Stimulated activated CD4-positive, alpha-beta T cell treated with anti-CD3 and anti-CD28 coated beads, Interleukin-15, amount 100 ng/mL, for 48 hours (primary cell): Measurements from ENCODE around the gene PIK3AP1.
"Not testable (repeated sequence)": the region's sequence is repeated elsewhere in the genome, so short reads cannot be mapped to it uniquely, and the experiment has no call there.

Source experiments
- DNase-seq, 2 donors: peaks; one replicate each; pipeline ENCODE4 v3.0.0-alpha.2; 2020; ENCODE audit warnings: low read depth in 2 of 2

The PIK3AP1 gene

DNA sequence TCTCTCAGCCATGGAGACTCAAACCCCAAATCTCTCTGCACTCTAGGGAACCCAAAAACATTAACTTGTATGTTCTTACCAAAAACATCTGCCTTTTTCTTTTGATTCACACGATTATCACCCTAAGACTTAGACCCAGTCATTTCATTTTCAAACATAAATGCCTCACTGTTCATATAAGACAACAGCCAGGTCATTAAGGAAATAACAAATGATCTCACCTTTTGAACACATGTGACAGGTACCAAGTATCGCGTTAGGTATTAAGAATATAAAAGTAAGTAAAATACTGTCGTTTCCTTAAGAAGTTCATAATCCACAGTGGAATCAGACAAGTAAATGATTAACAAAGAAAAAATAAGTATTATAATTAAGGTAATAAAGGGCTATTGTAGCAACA is 142.3 kb downstream of the PIK3AP1 start:
- DNase-seq: no peak

GRCh38 chr10:96577069-96577468 is 143.2 kb downstream of the PIK3AP1 start:
- DNase-seq: no peak

- DNase-seq: no peak
Measured at GRCh38 chr10:96576277-96576980, 143.9 kb downstream of the PIK3AP1 start.

DNA sequence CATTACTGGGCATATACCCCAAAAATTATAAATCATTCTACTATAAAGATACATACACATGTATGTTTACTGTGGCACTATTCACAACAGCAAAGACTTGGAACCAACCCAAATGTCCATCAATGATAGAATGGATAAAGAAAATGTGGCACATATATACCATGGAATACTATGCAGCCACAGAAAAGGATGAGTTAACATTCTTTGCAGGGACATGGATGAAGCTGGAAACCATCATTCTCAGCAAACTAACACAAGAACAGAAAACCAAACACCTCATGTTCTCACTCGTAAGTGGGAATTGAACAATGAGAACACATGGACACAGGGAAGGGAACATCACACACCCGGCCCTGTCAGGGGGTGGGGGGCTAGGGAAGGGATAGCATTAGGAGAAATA is 145.8 kb downstream of the PIK3AP1 start:
- DNase-seq: not testable (repeated sequence)

DNA sequence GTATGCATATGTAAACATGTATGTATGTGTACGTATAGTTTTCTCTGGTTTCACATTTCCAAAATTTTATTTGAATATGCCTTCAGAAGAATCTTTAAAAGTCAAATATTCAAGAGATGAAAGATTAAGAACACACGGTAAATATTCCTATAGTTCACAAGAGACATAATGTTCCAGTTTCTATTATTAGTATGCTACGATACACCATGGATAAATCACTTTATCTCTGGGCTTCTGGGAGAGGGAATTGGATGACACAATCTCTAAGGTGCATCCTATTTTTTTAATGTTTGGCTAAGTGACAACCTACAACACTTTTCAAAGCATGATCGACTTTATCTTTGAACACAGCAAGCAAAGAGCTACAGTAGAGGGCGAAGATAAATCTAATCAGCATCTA is 147.3 kb downstream of the PIK3AP1 start:
- DNase-seq: no peak

- DNase-seq: no peak
Measured at GRCh38 chr10:96570983-96571964, 149.0 kb downstream of the PIK3AP1 start.

DNA sequence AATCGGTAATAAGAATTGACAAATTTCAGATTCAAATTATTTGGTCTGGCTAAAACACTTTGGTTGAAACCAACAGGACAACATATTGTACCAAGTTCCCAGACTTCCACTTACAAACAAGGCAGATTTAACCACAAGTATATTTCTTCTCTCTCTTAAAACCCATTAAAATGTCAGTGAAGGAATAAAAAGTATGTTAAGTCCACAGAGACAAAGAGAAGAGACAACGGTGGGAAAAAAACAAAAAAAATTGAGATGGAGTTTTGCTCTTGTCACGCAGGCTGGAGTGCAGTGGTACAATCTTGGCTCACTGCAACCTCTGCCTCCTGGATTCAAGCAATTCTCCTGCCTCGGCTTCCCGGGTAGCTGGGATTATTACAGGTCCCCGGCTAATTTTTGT is 149.8 kb downstream of the PIK3AP1 start:
- DNase-seq: no peak

GRCh38 chr10:96568402-96568801 is 151.9 kb downstream of the PIK3AP1 start:
- DNase-seq: no peak

- no peak for DNase-seq
Measured at GRCh38 chr10:96565774-96566173, 154.5 kb downstream of the PIK3AP1 start.

DNA sequence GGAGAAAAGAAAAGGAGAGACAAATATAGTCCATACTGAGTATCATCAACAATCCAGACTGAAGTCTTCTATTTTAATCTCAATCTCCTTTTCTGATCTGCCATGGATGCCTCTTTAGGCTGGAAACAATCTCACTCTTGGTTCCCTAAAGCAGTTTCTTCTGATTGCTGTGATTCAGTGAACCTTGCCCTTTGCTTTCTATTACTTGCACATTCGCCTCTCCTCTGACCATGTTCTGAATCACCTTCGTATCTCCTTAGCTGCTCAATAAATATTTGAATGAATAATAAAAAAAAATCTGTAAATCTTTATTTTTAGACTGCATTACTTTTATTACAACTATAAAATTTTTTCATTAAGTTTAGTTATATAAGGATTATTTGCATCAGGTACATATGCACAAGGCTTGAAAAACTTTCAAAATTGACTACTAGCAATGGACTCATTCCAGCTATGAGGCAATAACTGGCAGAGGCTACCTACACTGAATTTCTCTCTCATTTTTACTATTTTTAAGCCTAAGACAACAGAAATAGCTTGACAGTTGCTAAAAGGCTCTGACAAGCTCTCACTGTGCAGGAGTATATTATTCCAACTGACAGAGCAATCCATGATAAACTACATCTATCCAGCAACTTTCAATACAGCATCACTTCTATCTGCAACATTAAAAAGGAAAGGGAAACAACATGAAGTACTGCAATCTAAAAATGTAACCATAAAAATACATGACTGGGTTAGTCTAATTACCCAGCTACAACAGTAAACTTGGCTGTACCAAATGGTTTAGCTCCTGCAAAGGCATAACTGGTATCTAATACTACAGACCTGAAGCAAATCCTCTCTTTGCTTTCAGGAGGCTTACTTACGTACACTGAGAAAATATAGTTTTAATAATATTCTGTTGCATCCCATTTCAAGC is 159.1 kb downstream of the PIK3AP1 start:
- no peak for DNase-seq

GRCh38 chr10:96560489-96560888 is 159.8 kb downstream of the PIK3AP1 start:
- no peak for DNase-seq

DNA sequence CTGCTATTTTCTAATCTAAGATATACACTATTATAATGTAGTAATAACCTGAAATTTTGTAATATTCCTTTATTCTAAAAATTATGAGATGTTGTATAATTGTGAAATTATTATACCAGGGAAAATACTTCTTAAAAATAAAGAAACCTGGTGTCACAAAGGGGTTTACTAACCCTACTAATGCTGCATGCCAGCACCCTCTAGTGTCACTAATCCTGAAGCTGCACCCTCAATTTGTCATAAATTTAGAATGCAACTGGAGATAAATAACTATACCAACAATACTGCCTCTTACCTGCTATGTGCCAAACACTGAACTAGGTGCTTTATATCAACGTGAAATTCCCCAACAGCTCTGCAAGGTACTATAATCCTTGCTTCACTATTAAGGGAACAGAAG is 164.3 kb downstream of the PIK3AP1 start:
- no peak for DNase-seq

- DNase-seq: no peak
Measured at GRCh38 chr10:96555330-96555729, 165.0 kb downstream of the PIK3AP1 start.

GRCh38 chr10:96548589-96548988 is 171.7 kb downstream of the PIK3AP1 start:
- no peak for DNase-seq

DNA sequence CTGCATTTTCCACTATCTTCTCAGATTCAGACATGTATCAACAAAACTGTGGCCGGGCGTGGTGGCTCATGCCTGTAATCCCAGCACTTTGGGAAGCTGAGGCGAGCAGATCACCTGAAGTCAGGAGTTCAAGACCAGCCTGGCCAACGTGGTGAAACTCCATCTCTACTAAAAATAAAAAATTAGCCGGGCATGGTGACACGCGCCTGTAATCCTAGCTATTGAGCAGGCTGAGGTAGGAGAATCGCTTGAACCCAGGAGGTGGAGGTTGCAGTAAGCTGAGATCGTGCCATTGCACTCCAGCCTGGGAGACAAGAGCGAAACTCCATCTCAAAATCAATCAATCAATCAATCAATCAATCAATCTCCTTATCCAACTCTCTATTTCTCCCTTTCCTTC is 174.8 kb downstream of the PIK3AP1 start:
- not testable (repeated sequence) for DNase-seq
